ENCODE data around the gene THYN1.

DNA sequence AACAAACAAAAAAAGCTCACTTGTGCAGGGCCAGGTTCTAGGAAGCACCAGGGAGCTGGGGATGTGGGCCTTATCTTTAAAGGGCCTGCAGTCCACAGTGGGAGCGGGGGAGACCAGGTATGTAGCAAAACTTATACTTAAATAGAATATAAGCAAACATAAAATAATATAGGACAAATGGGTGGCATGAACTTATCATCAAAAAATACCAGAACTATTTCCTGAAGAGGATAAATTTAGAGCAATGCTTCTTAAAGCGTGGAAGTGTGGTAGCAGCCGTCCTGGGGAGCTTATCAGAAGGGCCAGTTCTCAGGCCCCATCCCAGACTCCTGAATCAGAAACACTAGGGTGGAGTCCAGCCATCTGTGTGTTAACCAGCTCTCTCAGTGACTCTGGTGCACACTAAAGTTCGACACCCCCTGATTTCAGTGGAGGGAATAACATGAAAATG, 19.4 kb downstream of the THYN1 start:
- TF ChIP-seq CTCF (IDR thresholded peaks at IDR 0.05; ENCODE audit: low read length) = no peak
- no peak for TF ChIP-seq EZH2 (IDR thresholded peaks at IDR 0.05; ENCODE audit: borderline replicate concordance, low read length)
